ENCODE measurements around the gene LOXL4. TPM values are rescaled to one million over a fixed set of nuclear protein-coding genes. Genes with fewer than 3 reads are reported as not detected.

The LOXL4 gene
- total and polyA plus RNA-seq, 4 donors: 3.9 to 29.9 (median 11.1) TPM

DNA sequence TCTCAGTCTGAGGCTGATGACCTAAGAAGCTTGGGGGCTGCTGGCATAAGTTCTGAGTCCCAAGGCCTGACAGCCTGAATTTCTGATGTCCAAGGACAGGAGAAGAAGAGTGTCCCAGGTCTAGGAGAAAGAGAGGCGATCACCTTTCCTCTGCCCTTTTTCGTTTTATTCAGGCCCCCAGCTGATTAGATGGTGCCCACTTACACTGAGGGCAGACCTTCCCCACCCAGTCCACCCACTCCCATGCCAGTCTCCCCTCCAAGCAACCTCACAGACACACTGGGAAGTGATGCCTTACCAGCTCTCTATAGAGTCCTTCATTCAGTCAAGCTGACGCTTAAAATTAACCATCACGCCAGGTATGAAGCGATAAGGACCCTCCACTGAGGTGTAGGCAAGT is 19.3 kb upstream of the LOXL4 start:
- DNase-seq (no peak), ATAC-seq (ENCODE audit: low FRiP score) (no peak)
- WGBS, 2 donors: 93 to 96% methylated on average over 5 of the region's 5 CpGs

DNA sequence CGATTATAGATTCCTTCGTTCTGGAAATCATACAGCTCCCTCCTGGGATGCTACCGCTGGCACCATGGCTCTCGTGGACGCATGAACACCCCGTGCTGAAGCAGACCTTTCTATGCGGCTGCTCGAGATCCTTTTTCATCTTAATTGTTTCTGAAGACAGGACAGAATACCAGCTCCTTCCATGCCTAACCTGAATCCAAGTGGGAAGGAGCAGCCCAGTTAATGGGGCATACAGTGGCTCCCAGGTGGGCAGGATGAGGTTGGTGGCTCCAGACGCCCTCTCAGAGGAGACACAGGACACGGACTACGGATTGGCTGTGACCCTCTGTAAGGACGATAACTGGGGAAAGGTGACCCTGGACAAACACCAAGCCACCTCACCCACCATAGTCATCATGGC is 18.4 kb upstream of the LOXL4 start:
- Histone ChIP-seq H3K4me1 (ENCODE audit: control insufficient read depth in 1 of 2, insufficient read depth in 2 of 2, low read length in 2 of 2) (no peaks in the 10 kb centered on the region), H3K27ac (ENCODE audit: low read depth in 1 of 2, low read length in 2 of 2) (no peak overlapping the region), H3K9me3 (ENCODE audit: control insufficient read depth, low read length) (no peaks in the 10 kb centered on the region), H3K27me3 (ENCODE audit: control insufficient read depth in 1 of 2, insufficient read depth in 2 of 2, low read length in 1 of 2) (no peaks in the 10 kb centered on the region), H3K4me3 (ENCODE audit: low read length in 2 of 2) (no peak overlapping the region), H3K36me3 (ENCODE audit: control insufficient read depth in 1 of 2, insufficient read depth in 2 of 2, low read length in 1 of 2) (no peaks in the 10 kb centered on the region)
- DNase-seq (no peak), ATAC-seq (ENCODE audit: low FRiP score) (no peak)
- 92 to 93% methylated on average over 12 of the region's 12 CpGs for WGBS, 2 donors
- intact Hi-C loops (cut with DNase I): no loop called here

More for the DNA sequence above, 19.3 kb upstream of the LOXL4 start:
- intact Hi-C loops (cut with DNase I): no loop called here
- Histone ChIP-seq H3K9me3 (ENCODE audit: control insufficient read depth, low read length) (no peaks in the 10 kb centered on the region), H3K4me3 (ENCODE audit: low read length in 2 of 2) (no peak overlapping the region), H3K4me1 (ENCODE audit: control insufficient read depth in 1 of 2, insufficient read depth in 2 of 2, low read length in 2 of 2) (no peaks in the 10 kb centered on the region), H3K36me3 (ENCODE audit: control insufficient read depth in 1 of 2, insufficient read depth in 2 of 2, low read length in 1 of 2) (no peaks in the 10 kb centered on the region), H3K27ac (ENCODE audit: low read depth in 1 of 2, low read length in 2 of 2) (no peak overlapping the region), H3K27me3 (ENCODE audit: control insufficient read depth in 1 of 2, insufficient read depth in 2 of 2, low read length in 1 of 2) (no peaks in the 10 kb centered on the region)

DNA sequence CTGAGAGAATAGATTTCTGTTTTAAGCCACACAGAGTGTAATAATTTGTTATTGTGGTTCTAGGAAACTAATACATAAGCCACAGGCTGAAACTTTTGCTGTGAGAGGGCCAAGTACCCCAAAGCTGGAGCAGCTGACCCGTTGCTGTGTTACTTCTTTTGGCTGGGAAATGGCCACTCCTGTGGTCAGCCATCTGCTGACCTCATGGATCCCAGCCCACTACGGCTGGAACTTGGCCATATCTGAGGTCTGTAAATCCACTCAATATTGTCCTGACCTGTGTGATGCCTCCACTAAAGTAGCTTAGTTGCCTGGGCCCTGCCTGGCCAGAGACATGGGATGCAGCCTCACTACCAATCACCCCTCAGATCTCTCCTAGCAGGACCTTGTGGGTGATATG is 17.4 kb upstream of the LOXL4 start:
- Histone ChIP-seq H3K9me3 (ENCODE audit: control insufficient read depth, low read length) (no peaks in the 10 kb centered on the region), H3K4me1 (ENCODE audit: control insufficient read depth in 1 of 2, insufficient read depth in 2 of 2, low read length in 2 of 2) (no peaks in the 10 kb centered on the region), H3K27ac (ENCODE audit: low read depth in 1 of 2, low read length in 2 of 2) (no peak overlapping the region), H3K4me3 (ENCODE audit: low read length in 2 of 2) (no peak overlapping the region), H3K36me3 (ENCODE audit: control insufficient read depth in 1 of 2, insufficient read depth in 2 of 2, low read length in 1 of 2) (no peaks in the 10 kb centered on the region), H3K27me3 (ENCODE audit: control insufficient read depth in 1 of 2, insufficient read depth in 2 of 2, low read length in 1 of 2) (no peaks in the 10 kb centered on the region)
- DNase-seq (no peak), ATAC-seq (ENCODE audit: low FRiP score) (no peak)
- 89 to 92% methylated on average over 2 of the region's 2 CpGs for WGBS, 2 donors
- intact Hi-C loops (cut with DNase I): no loop called here

DNA sequence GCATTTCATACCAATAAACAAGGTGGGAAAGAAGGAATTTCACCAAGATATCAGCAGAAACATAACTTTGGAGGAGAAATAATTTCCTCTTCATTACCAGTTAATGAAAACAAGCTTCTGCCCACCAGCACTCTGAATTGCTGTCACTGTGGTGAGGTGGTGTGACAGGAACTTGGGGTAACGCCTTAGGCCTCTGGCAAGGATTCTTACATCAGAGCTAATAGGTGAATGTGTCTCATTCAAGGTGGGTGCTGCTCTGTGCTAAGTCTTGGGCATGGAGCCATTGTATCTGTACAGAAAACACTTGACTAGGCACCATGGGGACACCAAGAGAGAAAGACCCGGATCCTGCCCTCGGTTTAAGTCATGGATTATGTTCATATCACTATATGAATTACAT is 8.3 kb upstream of the LOXL4 start:
- no peaks in the 10 kb centered on the region for H3K9me3 ChIP-seq (ENCODE audit: control insufficient read depth, low read length)
- H3K4me1 ChIP-seq (ENCODE audit: control insufficient read depth in 1 of 2, insufficient read depth in 2 of 2, low read length in 2 of 2): no peaks in the 10 kb centered on the region
- H3K4me3 ChIP-seq (ENCODE audit: low read length in 2 of 2): no peak overlapping the region
- DNase-seq (no peak), ATAC-seq (ENCODE audit: low FRiP score) (no peak)
- intact Hi-C loops (cut with DNase I): no loop called here
- no peaks in the 10 kb centered on the region for H3K36me3 ChIP-seq (ENCODE audit: control insufficient read depth in 1 of 2, insufficient read depth in 2 of 2, low read length in 1 of 2)
- no peaks in the 10 kb centered on the region for H3K27me3 ChIP-seq (ENCODE audit: control insufficient read depth in 1 of 2, insufficient read depth in 2 of 2, low read length in 1 of 2)
- no peak overlapping the region for H3K27ac ChIP-seq (ENCODE audit: low read depth in 1 of 2, low read length in 2 of 2)
- 86 to 92% methylated on average over 3 of the region's 3 CpGs for WGBS, 2 donors

DNA sequence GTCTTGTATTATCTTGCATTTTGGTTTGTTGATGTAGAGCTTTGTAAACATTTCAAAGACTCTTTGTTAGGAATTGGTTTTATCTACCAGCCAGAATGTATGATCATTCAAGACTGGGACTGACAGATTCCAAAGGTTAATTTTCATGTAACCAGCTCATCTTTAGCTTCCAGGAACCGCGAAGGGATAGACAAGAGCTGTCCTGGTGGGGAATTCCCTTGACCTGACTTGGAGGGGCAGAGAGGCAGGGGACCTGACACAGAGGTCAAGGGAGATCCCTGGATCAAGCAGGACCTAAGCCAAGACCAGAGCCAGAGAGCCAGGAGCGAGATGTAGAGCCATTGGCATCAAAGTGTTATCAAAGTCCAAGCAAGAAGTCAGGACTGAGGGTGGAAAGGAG is 6.6 kb upstream of the LOXL4 start:
- WGBS, 2 donors: 92 to 96% methylated on average over 3 of the region's 3 CpGs
- no peak overlapping the region for H3K27ac ChIP-seq (ENCODE audit: low read depth in 1 of 2, low read length in 2 of 2)
- no peaks in the 10 kb centered on the region for H3K27me3 ChIP-seq (ENCODE audit: control insufficient read depth in 1 of 2, insufficient read depth in 2 of 2, low read length in 1 of 2)
- DNase-seq (no peak), ATAC-seq (ENCODE audit: low FRiP score) (no peak)
- H3K9me3 ChIP-seq (ENCODE audit: control insufficient read depth, low read length): no peaks in the 10 kb centered on the region
- intact Hi-C loops (cut with DNase I): no loop called here
- no peak overlapping the region for H3K4me3 ChIP-seq (ENCODE audit: low read length in 2 of 2)
- no peaks in the 10 kb centered on the region for H3K36me3 ChIP-seq (ENCODE audit: control insufficient read depth in 1 of 2, insufficient read depth in 2 of 2, low read length in 1 of 2)
- H3K4me1 ChIP-seq (ENCODE audit: control insufficient read depth in 1 of 2, insufficient read depth in 2 of 2, low read length in 2 of 2): no peaks in the 10 kb centered on the region

DNA sequence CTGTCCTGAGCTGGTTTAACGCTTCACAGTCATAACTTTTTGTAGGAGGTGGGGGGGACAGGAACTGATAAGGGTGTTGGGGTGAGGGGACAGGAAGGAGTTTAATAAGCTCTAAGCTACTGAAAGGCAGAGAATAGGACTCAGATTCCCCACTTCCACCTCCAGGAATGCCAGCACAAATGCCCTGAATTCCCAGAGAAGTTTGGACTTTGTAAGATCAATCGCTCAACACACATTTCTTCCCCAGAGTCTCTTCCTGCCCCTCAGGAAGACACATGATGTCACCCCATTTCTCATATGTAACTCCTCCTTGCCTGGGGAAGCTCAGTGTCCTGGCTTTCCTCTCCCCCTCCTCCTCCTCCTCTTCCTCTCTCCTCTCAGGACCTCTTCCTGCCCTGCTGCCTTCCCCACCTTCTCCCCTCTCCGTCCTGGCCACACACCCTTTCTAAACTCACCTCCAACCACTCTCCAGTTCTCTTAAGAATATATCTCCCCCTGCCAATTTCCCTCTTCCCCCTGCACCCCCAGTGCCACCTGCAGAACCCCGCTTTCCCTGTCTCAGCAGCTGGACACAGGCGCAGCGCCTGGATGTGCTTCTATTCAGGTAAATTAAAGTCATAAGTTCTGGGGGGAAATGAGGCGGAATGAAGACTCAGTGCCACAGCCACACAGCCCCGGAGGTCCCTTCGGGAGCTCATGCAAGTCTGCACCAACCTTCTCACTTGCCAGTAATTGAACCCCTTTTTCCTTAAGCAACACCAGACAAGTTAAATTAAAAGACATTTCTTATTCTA is 5.3 kb upstream of the LOXL4 start:
- no peaks in the 10 kb centered on the region for H3K9me3 ChIP-seq (ENCODE audit: control insufficient read depth, low read length)
- no peak for ATAC-seq (ENCODE audit: low FRiP score)
- 93 to 97% methylated on average over 9 of the region's 9 CpGs for WGBS, 2 donors
- intact Hi-C loops (cut with DNase I): no loop called here
- no peak overlapping the region for H3K4me3 ChIP-seq (ENCODE audit: low read length in 2 of 2)
- no peaks in the 10 kb centered on the region for H3K4me1 ChIP-seq (ENCODE audit: control insufficient read depth in 1 of 2, insufficient read depth in 2 of 2, low read length in 2 of 2)
- H3K27ac ChIP-seq (ENCODE audit: low read depth in 1 of 2, low read length in 2 of 2): no peak overlapping the region
- no peaks in the 10 kb centered on the region for H3K36me3 ChIP-seq (ENCODE audit: control insufficient read depth in 1 of 2, insufficient read depth in 2 of 2, low read length in 1 of 2)
- H3K27me3 ChIP-seq (ENCODE audit: control insufficient read depth in 1 of 2, insufficient read depth in 2 of 2, low read length in 1 of 2): no peaks in the 10 kb centered on the region
- no peak for DNase-seq

DNA sequence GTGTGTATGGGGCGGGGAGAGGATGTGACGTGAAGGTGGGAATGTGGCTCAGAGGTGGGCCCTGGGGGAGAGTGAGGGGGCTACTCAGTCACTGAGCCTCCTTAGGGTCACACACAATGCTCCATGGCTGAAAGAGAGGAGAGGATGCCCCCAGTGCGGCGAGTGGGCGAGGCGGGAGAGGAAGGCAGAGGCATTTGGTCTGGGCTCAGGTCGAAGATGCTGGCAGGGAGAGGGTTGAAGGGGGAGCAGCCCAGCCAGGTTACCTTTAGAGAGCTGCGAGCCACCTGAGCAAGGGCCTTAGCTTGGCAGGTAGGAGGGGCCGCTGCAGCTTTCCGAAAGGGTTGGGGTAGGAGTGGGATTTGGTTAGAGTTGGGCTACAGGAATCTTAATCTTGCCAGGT is 4.7 kb upstream of the LOXL4 start:
- intact Hi-C loops (cut with DNase I): no loop called here
- no peak for DNase-seq
- no peak for ATAC-seq (ENCODE audit: low FRiP score)
- Histone ChIP-seq H3K9me3 (ENCODE audit: control insufficient read depth, low read length) (no peaks in the 10 kb centered on the region), H3K27me3 (ENCODE audit: control insufficient read depth in 1 of 2, insufficient read depth in 2 of 2, low read length in 1 of 2) (no peaks in the 10 kb centered on the region), H3K27ac (ENCODE audit: low read depth in 1 of 2, low read length in 2 of 2) (no peak overlapping the region), H3K4me3 (ENCODE audit: low read length in 2 of 2) (no peak overlapping the region), H3K4me1 (ENCODE audit: control insufficient read depth in 1 of 2, insufficient read depth in 2 of 2, low read length in 2 of 2) (no peaks in the 10 kb centered on the region), H3K36me3 (ENCODE audit: control insufficient read depth in 1 of 2, insufficient read depth in 2 of 2, low read length in 1 of 2) (no peaks in the 10 kb centered on the region)
- 91 to 94% methylated on average over 10 of the region's 10 CpGs for WGBS, 2 donors

DNA sequence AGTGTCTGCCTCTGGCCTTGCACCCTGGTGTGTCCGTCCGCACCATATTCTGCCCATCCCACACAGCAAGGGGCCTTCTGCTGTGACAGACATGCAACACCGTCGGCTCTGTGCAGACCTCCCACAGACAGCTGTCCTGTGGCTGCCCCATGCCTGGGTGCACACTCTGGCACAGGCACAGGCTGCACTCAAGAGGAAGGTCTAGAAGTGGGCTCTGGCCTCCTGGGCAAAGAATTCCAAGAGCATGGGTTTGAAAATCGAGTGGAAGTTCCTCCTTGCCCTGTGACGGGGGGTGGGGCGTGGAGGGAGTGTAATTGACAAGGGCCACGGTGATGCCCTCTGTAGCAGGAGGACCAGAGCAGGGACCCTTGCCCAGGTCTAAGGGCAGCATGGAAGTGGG is 4.3 kb upstream of the LOXL4 start:
- WGBS, 2 donors: 94 to 97% methylated on average over 8 of the region's 8 CpGs
- DNase-seq (peak in 1 of 2 donors; percentile 50), ATAC-seq (ENCODE audit: low FRiP score) (no peak)
- H3K27me3 ChIP-seq (ENCODE audit: control insufficient read depth in 1 of 2, insufficient read depth in 2 of 2, low read length in 1 of 2): no peaks in the 10 kb centered on the region
- intact Hi-C loops (cut with DNase I): no loop called here
- no peak overlapping the region for H3K27ac ChIP-seq (ENCODE audit: low read depth in 1 of 2, low read length in 2 of 2)
- H3K36me3 ChIP-seq (ENCODE audit: control insufficient read depth in 1 of 2, insufficient read depth in 2 of 2, low read length in 1 of 2): no peaks in the 10 kb centered on the region
- H3K4me3 ChIP-seq (ENCODE audit: low read length in 2 of 2): no peak overlapping the region
- no peaks in the 10 kb centered on the region for H3K9me3 ChIP-seq (ENCODE audit: control insufficient read depth, low read length)
- H3K4me1 ChIP-seq (ENCODE audit: control insufficient read depth in 1 of 2, insufficient read depth in 2 of 2, low read length in 2 of 2): no peaks in the 10 kb centered on the region

DNA sequence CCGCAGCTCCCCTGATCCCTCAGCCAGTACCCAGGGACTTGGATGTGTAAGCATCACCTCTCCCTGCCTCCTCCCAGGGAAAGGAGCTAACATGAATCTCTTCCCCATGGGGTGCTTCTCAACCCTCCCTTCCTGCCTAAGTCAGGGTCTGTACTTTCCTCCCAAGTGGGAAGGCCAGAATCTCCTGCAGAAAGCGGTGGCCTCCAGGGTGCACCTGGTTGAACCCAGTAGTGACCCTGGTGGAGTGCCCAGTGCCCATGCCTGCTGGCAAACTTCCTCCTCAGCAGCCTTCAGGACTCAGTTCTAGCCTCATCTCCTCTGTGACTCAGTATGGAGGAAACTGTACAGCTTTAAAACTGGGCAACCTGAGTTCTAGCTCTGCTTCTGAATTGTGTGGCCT is 2.8 kb upstream of the LOXL4 start:
- DNase-seq: no peak
- Histone ChIP-seq H3K27me3 (ENCODE audit: control insufficient read depth in 1 of 2, insufficient read depth in 2 of 2, low read length in 1 of 2) (no peaks in the 10 kb centered on the region), H3K27ac (ENCODE audit: low read depth in 1 of 2, low read length in 2 of 2) (no peak overlapping the region), H3K36me3 (ENCODE audit: control insufficient read depth in 1 of 2, insufficient read depth in 2 of 2, low read length in 1 of 2) (no peaks in the 10 kb centered on the region), H3K9me3 (ENCODE audit: control insufficient read depth, low read length) (no peaks in the 10 kb centered on the region), H3K4me3 (ENCODE audit: low read length in 2 of 2) (no peak overlapping the region), H3K4me1 (ENCODE audit: control insufficient read depth in 1 of 2, insufficient read depth in 2 of 2, low read length in 2 of 2) (no peaks in the 10 kb centered on the region)
- no peak for ATAC-seq (ENCODE audit: low FRiP score)
- intact Hi-C loops (cut with DNase I): no loop called here
- WGBS, 2 donors: 89 to 90% methylated on average over 2 of the region's 2 CpGs

Measured in aorta (tissue), 5 donors.